Muscle layer of colon (tissue), 2 donors: Measurements from ENCODE around the gene GBP6.
"Not testable (repeated sequence)": the region's sequence is repeated elsewhere in the genome, so short reads cannot be mapped to it uniquely, and the experiment has no call there.

Experiments used
- H3K27ac ChIP-seq: one replicate; pipeline ENCODE4 v1.7.0; 2013; ENCODE audit warnings: low read depth, mild to moderate bottlenecking, low read length, moderate library complexity
- H3K27me3 ChIP-seq, 2 donors: one replicate each; pipeline ENCODE4 v1.7.0; 2013; ENCODE audit warnings: low read length in 2 of 2, mild to moderate bottlenecking in 2 of 2; ENCODE audit not compliant: insufficient read depth in 2 of 2, control insufficient read depth in 1 of 2
- H3K36me3 ChIP-seq: one replicate; pipeline ENCODE4 v1.7.0; 2013; ENCODE audit warnings: mild to moderate bottlenecking, low read length; ENCODE audit not compliant: insufficient read depth
- H3K4me1 ChIP-seq: one replicate; pipeline ENCODE4 v1.7.0; 2013; ENCODE audit warnings: mild to moderate bottlenecking, low read length; ENCODE audit not compliant: insufficient read depth
- H3K4me3 ChIP-seq, 2 donors: one replicate each; pipeline ENCODE4 v1.7.0; 2013; ENCODE audit warnings: low read length in 2 of 2, low read depth in 1 of 2, mild to moderate bottlenecking in 1 of 2, moderate library complexity in 1 of 2
- H3K9ac ChIP-seq: one replicate; pipeline ENCODE4 v1.7.0; 2013; ENCODE audit warnings: low read length
- H3K9me3 ChIP-seq: one replicate; pipeline ENCODE4 v1.7.0; 2013; ENCODE audit warnings: mild to moderate bottlenecking, low read length
- donor health status: abdominal sarcoma.
- donor health status: Adenocarcinoma of cecum.

Gene GBP6, protein sequence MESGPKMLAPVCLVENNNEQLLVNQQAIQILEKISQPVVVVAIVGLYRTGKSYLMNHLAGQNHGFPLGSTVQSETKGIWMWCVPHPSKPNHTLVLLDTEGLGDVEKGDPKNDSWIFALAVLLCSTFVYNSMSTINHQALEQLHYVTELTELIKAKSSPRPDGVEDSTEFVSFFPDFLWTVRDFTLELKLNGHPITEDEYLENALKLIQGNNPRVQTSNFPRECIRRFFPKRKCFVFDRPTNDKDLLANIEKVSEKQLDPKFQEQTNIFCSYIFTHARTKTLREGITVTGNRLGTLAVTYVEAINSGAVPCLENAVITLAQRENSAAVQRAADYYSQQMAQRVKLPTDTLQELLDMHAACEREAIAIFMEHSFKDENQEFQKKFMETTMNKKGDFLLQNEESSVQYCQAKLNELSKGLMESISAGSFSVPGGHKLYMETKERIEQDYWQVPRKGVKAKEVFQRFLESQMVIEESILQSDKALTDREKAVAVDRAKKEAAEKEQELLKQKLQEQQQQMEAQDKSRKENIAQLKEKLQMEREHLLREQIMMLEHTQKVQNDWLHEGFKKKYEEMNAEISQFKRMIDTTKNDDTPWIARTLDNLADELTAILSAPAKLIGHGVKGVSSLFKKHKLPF

DNA sequence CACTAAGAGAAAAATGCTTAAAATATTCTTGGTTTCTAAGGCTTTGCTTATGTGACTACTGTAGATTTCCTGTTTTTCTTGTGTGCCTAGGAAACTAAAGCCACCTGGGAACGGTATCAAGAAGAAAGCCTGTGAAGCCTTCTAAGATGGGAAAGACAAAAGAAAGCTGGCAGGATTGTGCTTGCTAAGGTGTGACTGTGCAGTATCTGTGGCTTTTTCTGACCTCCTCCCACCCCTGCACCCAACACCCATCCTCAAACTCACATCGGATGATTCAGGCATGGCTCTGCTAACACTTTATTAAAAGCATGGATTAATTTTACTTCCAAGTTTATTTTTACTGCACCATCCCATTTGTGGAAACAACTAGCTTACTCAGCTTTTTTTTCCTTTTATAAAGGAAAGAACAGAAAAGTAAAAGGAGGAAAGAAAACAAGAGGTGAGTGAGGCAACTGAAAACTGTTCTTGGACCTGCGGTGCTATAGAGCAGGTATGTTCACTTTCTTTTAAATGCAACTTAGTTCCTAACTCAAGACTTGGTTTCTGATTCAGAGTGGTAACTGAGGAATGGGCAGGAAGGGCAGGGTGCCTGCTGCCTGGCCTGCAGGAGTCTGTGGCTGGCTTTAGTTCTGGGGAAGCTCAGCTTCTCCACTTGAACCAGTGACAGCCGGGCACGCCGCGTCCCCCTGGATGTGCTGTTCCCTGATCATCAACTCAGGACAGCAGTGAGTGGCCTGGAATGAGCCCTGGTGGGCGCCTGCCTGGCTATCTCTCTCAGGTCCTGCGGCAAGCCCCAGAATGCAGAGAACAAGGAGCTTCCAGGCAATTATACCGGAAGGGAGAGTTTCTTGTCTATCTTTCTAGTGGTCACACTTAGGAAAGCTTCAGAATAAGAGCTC is at the start of gene GBP6:
GBP6 (plus strand) TSS at position 422 of the 899 bp plus-strand sequence. CDS start 4,493 bp downstream, outside the sequence.
- no peaks in the 10 kb centered on the region for H3K4me1 ChIP-seq
- no peaks in the 10 kb centered on the region for H3K9me3 ChIP-seq
- no peak within 1 kb of the TSS for H3K9ac ChIP-seq
- H3K27ac ChIP-seq: no peak within 1 kb of the TSS
- H3K27me3 ChIP-seq: no peaks in the 10 kb centered on the region
- H3K4me3 ChIP-seq: no peak within 1 kb of the TSS
- no peaks in the 10 kb centered on the region for H3K36me3 ChIP-seq

DNA sequence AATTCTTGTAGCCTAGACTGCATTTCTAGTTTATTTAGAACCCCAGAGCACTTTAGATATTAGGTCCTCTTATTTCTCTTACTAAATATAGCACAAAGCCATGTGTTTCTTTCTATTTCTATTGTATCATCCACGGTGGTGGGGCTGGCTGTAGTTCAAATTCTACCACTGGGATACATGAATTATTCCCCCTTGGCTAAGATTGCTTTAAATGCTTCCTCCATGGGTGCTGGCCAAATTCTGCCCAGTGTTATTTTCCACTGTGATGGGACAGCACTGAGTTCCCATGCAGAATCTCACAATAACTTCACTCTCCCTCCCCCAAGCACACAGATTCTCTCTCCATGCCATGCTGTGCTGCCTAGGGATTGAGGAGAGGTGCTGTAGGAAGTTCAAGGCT is 41.5 kb upstream of the GBP6 start:
- H3K27me3 ChIP-seq: no peaks in the 10 kb centered on the region
- no peak overlapping the region for H3K27ac ChIP-seq
- H3K36me3 ChIP-seq: no peaks in the 10 kb centered on the region
- H3K4me1 ChIP-seq: peaks cover 7% of the 10 kb centered on the region
- no peak overlapping the region for H3K9ac ChIP-seq
- H3K9me3 ChIP-seq: no peaks in the 10 kb centered on the region
- no peak overlapping the region for H3K4me3 ChIP-seq

DNA sequence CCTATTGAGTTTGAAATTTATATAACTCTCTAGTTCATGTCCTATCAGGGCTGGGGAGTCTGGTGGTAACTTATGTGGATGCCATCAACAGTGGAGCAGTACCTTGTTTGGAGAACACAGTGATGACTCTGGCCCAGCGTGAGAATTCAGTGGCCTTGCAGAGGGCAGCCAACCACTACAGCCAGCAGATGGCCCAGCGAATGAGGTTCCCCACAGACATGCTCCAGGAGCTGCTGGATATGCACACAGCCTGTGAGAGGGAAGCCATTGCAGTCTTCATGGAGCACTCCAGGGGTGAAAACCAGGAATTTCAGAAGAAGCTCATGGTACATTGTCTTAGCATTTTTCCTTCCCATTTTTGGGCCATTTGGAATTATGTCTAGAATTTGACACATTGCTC is 32.0 kb upstream of the GBP6 start:
- Histone ChIP-seq H3K27me3 (no peaks in the 10 kb centered on the region), H3K9me3 (no peaks in the 10 kb centered on the region), H3K9ac (no peak overlapping the region), H3K4me1 (no peaks in the 10 kb centered on the region), H3K4me3 (no peak overlapping the region), H3K36me3 (no peaks in the 10 kb centered on the region), H3K27ac (no peak overlapping the region)

DNA sequence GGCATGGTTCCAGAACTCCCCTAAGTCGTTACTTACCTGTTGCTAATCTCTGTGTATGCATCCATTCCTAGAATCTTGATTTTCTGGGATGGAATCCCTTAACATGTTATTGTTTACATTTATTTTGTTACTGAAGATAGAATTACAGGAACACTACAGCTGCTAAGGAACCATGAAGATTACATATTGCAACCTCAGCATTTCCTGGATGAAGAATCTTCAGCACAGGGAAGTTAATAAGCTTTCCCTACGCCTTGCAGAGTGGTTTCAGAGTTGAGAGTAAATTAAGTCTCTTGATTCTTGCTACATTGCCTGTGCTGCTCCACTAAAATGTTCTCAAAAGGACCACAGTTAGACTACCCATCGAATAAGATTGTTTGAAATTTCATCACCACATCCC is 31.4 kb upstream of the GBP6 start:
- H3K4me1 ChIP-seq: no peaks in the 10 kb centered on the region
- H3K9me3 ChIP-seq: no peaks in the 10 kb centered on the region
- H3K9ac ChIP-seq: no peak overlapping the region
- H3K27ac ChIP-seq: no peak overlapping the region
- H3K27me3 ChIP-seq: no peaks in the 10 kb centered on the region
- H3K36me3 ChIP-seq: no peaks in the 10 kb centered on the region
- H3K4me3 ChIP-seq: no peak overlapping the region

DNA sequence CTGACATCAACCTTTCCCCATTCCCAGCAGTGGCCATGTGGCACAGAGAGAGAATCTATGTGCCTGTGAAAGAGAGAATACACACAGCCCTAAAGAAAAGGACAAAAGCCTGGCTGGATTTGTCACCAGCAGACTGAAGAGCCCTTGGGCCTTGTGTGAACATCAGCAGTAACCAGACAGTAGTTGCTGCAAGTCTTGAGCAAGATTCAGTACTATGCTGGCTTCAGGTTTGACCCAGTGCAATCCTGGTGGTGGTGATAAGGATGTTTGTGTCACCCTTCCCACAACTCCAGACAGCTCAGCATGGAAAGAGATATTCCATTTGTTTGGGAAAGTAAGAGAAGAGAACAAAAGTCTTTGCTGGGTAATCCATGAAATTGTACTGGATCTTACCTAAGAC is 28.4 kb upstream of the GBP6 start:
- H3K27me3 ChIP-seq: no peaks in the 10 kb centered on the region
- H3K9me3 ChIP-seq: no peaks in the 10 kb centered on the region
- no peak overlapping the region for H3K27ac ChIP-seq
- no peaks in the 10 kb centered on the region for H3K4me1 ChIP-seq
- no peak overlapping the region for H3K9ac ChIP-seq
- no peaks in the 10 kb centered on the region for H3K36me3 ChIP-seq
- no peak overlapping the region for H3K4me3 ChIP-seq

DNA sequence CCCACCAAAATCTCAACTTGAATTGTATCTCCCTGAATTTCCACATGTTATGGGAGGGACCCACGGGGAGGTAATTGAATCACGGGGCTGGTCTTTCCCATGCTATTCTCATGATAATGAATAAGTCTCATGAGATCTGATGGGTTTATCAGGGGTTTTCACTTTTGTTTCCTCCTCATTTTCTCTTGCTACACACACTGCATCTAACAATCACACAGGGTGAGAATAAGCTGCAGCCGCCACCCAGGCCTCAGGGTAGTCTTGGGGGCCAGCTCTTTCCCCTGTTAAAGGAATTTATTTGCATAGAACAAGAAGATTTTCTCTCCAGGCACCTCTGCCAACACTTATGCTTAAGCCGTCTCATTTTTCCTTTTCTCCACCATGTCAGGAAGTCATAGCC is 26.0 kb upstream of the GBP6 start:
- H3K4me1 ChIP-seq: no peaks in the 10 kb centered on the region
- no peak overlapping the region for H3K4me3 ChIP-seq
- H3K9me3 ChIP-seq: no peaks in the 10 kb centered on the region
- H3K27ac ChIP-seq: no peak overlapping the region
- H3K27me3 ChIP-seq: no peaks in the 10 kb centered on the region
- H3K36me3 ChIP-seq: no peaks in the 10 kb centered on the region
- H3K9ac ChIP-seq: no peak overlapping the region

DNA sequence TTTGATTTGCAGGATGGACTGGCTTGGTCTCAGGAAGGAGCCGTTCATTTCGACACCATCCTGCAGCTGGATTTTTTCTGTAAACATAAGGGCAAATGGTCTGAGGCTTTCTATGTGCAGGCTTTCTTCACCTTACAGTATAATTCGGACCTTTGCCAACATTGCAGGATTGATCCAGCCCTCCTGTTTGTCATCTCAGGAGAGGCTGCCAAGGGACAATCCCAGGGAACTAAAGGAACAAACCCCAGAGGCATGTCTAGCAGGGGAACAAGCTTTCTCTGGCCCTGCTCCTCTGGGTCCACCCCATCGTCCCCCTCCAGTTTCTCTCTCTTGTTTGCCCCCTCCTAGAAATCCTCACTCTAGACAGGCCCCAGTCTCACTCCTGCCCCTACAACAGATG is 24.8 kb upstream of the GBP6 start:
- no peak overlapping the region for H3K27ac ChIP-seq
- no peak overlapping the region for H3K9ac ChIP-seq
- H3K4me3 ChIP-seq: no peak overlapping the region
- H3K4me1 ChIP-seq: no peaks in the 10 kb centered on the region
- no peaks in the 10 kb centered on the region for H3K9me3 ChIP-seq
- H3K36me3 ChIP-seq: no peaks in the 10 kb centered on the region
- H3K27me3 ChIP-seq: no peaks in the 10 kb centered on the region

DNA sequence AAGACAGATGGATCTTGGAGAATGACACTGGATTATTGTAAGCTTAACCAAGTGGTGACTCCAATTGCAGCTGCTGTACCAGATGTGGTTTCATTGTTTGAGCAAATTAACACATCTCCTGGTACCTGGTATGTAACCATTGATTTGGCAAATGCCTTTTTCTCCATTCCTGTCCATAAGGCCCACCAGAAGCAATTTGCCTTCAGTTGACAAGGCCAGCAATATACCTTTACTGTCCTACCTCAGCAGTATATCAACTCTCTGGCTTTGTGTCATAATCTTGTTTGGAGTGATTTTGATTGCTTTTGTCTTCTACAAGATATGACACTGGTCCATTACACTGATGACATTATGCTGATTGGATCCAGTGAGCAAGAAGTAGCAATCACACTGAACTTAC is 18.4 kb upstream of the GBP6 start:
- H3K9me3 ChIP-seq, H3K9ac ChIP-seq, H3K4me3 ChIP-seq, H3K27me3 ChIP-seq, H3K36me3 ChIP-seq, H3K4me1 ChIP-seq, H3K27ac ChIP-seq: not testable (repeated sequence)

DNA sequence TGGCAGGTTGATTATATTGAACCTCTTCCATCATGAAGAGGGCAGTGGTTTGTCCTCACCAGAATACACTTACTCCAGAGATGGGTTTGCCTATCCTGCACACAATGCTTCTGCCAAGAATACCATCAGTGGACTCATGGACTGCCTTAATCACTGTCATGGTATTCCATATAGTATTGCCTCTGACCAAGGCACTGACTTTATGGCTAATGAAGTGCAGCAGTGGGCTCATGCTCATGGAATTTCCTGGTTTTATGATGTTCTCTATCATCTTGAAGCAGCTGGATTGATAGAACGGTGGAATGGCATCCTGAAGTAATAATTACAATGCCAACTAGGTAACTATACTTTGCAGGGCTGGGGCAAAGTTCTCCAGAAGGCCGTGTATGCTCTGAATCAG is 16.6 kb upstream of the GBP6 start:
- no peaks in the 10 kb centered on the region for H3K4me1 ChIP-seq
- no peaks in the 10 kb centered on the region for H3K36me3 ChIP-seq
- H3K27ac ChIP-seq: no peak overlapping the region
- no peak overlapping the region for H3K9ac ChIP-seq
- no peaks in the 10 kb centered on the region for H3K9me3 ChIP-seq
- H3K27me3 ChIP-seq: no peaks in the 10 kb centered on the region
- H3K4me3 ChIP-seq: no peak overlapping the region

DNA sequence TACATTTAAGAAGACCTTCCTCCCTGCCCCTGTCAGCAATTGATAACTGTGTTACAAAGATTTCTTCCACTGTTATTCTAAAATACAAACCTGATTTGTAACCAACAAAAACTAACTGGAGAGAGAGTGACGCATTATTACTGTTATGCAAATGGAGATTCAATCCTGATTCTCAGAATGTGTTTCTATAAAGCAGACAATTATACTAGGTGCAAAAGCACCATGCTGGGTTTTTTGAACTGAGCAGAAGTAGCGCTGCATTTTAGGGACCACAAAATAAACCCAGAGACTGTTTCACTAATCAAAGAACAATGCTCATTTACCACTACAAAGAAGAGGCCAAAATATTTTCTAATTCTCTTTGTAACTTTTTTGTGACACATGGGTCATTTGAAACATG is 13.6 kb upstream of the GBP6 start:
- no peak overlapping the region for H3K27ac ChIP-seq
- no peaks in the 10 kb centered on the region for H3K4me1 ChIP-seq
- H3K36me3 ChIP-seq: no peaks in the 10 kb centered on the region
- no peak overlapping the region for H3K4me3 ChIP-seq
- no peaks in the 10 kb centered on the region for H3K9me3 ChIP-seq
- no peak overlapping the region for H3K9ac ChIP-seq
- no peaks in the 10 kb centered on the region for H3K27me3 ChIP-seq

DNA sequence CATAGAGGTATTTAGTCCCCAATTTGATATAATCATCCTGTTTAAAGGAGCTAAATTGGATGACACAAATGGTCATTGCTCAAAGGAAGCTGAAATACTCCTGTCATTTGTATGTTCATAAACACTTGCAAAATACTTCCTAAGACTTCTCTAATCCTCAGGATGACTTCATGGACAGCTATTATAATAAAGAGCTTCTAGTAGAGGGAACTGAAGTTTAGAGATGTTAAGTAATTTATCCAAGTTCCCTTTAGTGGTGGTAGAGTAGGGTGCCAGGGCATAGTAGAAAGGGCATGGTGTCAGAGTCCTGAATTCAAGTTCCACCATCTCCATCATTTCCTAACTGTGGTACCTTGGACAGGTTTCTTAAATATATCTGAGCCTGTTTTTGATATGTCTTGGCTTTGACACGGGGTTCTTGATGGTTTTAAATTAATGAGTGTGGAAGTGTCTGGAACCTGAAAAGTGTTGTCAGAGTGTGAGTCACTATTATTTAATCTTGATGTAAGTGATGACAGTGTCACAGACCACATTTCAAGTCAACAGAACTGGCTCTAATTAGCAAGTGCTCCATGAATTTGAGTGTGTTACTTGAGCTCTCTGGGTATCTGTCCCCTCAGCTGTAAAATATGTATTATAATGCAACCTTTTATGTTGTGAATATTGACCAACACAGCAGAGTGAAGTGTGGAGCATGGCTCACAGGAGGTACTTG is 12.1 kb upstream of the GBP6 start:
- H3K27ac ChIP-seq: no peak overlapping the region
- no peak overlapping the region for H3K4me3 ChIP-seq
- H3K4me1 ChIP-seq: no peaks in the 10 kb centered on the region
- H3K27me3 ChIP-seq: no peaks in the 10 kb centered on the region
- H3K36me3 ChIP-seq: no peaks in the 10 kb centered on the region
- H3K9me3 ChIP-seq: no peaks in the 10 kb centered on the region
- no peak overlapping the region for H3K9ac ChIP-seq
